Occipital lobe (tissue), 2 donors: ENCODE data around the gene VPS33B. TPM values are rescaled to one million over a fixed set of nuclear protein-coding genes. Genes with fewer than 3 reads are reported as not detected.
"Not testable (repeated sequence)": the region's sequence is repeated elsewhere in the genome, so short reads cannot be mapped to it uniquely, and the experiment has no call there.

Source experiments
- DNase-seq: peaks from one replicate; lab custom pipeline; 2025; lab: John Stamatoyannopoulos, UW
- total RNA-seq: library from RNA; depleted of rRNA; stranded (reverse); fragments of >200 nt; gene quantifications from one replicate; pipeline ENCODE4 v1.2.3, GENCODE V29; 2014

VPS33B gene
- 12.5 TPM for total RNA-seq

DNA sequence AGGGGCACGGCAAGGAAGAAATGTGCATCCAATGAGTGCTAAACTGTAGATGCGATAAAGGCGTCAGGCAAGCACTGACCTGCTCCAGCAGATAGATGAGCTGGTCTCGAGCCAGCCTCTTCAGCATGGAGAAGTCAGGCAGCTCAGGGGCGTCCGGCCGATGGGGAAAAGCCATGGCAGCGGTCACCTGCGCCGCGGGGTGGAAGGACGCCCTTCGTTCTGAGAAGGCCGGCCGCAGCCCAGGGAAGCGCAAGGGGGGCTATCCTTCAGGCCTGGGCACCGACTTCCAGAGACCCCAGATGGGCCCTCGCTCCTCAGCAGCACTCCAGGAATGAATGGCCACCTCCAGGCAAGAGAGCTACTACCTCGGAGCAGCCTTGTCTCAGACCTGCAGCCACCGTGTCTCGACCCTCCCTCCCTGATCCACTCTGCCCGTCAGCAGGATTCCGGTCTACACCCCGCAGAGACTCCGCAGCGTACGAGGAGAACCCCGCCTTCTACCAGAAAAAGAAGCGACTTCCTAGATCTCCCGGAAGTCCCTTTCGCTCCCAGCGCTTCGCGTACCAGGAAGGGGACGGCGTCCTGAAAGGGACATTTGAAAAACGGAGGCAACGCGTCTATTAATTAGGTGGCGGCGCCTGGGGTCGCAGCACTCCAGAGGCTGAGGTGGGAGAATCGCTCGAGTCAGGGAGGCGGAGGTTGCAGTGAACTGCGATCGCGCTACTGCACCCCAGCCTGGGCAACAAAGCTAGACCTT is at the start of gene VPS33B:
VPS33B (minus strand) TSS at position 520 of the 757 bp plus-strand sequence; CDS start at position 175, 345 bp downstream.
- peak; percentile 79 for DNase-seq

GRCh38 chr15:91072161-91072560 is 49.8 kb upstream of the VPS33B start:
- no peak for DNase-seq

- DNase-seq = no peak
These were observed 48.5 kb upstream of the VPS33B start for GRCh38 chr15:91070872-91071271.

DNA sequence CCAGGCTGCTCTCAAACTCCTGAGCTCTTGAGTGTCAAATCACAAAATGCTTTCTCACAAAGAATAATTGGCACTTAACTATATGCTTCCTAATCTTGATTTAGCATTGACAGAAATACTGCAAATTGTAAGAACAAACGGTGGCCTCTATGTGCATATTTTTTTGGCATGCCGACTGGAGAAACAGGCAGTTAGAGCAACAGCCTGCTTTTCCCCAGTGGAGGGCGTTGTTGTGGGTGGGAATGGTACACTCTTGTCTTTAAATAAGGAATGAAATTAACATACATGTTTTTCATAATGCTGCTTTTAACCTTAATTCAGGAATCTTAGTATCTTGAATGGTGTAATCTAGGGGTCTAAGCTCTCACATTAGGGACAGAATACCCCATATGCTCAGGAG is 46.6 kb upstream of the VPS33B start:
- no peak for DNase-seq

DNA sequence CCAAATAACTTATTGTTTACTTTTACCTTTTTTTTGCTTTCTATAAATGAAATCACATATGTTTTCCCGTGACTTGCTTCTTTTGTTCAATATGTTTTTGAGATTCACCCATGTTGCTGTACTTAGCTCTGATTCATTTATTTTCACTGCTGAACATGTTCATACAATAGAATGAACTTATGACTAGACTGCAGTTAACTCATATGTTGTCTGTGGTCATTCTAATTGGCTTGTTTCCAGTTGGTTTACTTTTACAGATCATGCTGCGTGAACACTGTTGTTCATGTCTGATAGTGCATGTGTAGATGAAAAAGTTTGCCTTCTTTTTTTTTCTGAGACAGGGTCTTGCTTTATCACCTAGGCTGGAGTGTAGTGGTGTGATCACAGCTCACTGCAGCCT is 46.0 kb upstream of the VPS33B start:
- no peak for DNase-seq

- DNase-seq = no peak
These were observed 44.6 kb upstream of the VPS33B start for GRCh38 chr15:91067036-91067435.

DNA sequence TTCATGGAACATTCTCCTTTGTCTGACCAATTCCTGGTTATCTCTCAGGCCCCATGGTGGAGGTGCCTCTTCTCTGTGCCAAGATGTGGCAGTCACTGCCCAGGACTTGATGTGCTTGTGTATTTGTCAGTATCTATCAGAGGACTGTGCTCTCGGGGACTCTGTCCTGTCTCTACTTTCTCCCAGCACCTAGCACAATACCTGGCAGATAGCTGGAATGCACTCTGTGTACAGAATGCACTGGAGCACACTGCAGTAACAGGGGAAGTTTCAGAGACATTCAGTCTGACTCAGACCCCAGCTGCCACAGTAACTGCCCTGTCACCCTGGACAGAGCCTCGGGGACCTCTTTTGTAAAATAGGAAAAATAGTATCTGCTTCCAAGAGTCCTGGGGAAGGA is 43.1 kb upstream of the VPS33B start:
- DNase-seq = no peak

GRCh38 chr15:91061997-91062396 is 39.6 kb upstream of the VPS33B start:
- DNase-seq = no peak

- DNase-seq = no peak
These were observed 38.8 kb upstream of the VPS33B start for GRCh38 chr15:91061230-91061629.

GRCh38 chr15:91055548-91056331 is 33.3 kb upstream of the VPS33B start:
- DNase-seq = peak; percentile 80

- DNase-seq = no peak
These were observed 32.4 kb upstream of the VPS33B start for GRCh38 chr15:91054816-91055215.

- no peak for DNase-seq
These were observed 28.9 kb upstream of the VPS33B start for GRCh38 chr15:91051248-91051647.

GRCh38 chr15:91050128-91050455 is 27.7 kb upstream of the VPS33B start:
- DNase-seq = no peak

DNA sequence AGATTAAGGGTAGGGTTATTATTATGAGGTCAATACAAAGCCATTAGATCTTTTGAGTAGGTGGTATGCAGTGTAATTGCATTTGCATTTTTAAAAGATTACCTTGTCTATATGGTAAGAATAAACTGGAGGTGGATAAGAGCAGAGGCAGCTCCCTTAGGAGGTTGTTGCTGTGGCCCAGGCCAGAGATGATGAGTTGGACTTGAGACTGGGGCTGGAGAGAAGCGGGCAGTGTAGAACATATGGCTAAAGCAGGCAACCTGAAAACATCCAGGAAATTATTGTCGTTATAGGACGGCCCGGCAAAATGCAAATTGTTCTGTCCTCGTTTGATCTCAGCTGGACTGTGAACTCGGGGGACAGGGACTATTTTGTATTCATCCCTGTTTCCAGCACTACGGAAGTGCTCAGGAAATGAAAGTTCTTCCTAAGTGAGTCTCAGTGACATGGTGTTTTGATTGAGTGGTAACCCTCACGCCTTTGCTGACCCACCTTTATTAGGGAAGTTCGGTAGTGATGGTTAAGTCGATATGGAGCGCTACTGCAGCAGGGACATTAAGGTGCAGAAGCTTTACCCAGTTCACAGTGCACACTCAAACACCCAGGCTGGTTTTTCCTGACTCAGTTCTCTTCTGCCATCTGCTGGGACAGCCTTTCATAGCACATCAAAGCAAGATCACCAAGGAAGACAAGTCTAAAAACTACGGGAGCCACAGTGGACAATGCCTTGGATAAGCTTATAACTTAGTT is 27.2 kb upstream of the VPS33B start:
- peak; percentile 66 for DNase-seq

- no peak for DNase-seq
These were observed 25.3 kb upstream of the VPS33B start for GRCh38 chr15:91047545-91048199.

- not testable (repeated sequence) for DNase-seq
These were observed 23.7 kb upstream of the VPS33B start for GRCh38 chr15:91046056-91046455.

GRCh38 chr15:91045065-91045464 is 22.7 kb upstream of the VPS33B start:
- DNase-seq = no peak

DNA sequence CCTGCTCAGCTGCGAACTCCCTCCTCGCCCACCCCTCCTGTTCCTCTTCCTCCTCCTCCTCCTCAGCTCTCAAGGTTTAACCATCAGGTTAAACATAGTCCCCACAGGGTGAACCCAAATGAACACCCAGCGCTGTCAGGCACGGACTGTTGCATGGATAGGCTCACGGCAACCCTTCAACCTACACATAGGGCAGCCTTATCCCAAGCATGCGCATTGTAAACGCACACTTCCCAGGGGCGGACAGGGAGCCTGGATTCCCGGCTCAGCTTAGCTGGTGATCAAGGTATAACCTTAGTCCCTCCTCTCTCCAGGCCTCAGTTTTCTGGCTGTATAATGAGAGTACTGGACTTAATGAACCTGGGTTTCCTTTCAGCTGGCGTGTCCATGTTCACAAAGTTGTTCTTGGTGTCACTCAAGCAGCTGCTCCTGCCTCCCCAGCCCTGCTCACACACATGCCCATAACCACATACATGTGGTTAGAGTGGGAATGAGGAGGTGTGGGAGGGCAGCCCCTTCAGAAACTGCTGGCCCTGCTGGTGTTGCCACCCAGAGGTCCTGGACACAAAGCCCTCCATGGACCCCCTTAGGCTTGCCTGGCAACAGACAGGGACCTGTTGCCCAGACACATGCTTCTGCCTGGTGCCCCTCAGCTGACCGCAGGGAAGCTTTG is 20.9 kb upstream of the VPS33B start:
- no peak for DNase-seq

DNA sequence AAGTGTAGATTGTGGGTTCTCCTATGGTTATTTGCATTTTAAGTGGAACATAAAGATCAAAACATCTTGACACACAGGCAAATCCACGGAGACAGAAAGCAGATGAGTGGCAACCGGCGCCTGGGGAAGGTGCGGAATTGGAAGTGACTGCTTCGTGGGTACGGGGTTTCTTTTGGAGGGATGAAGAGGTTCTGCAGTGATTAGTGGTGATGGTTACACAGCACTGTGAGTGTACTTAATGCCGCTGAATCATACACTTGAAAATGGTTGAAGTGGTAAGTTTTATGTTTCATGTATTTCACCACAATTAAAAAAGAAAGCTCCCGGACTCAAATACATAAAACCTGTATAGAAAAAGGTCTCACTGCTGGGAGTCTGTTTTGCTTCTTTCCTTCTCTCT is 18.5 kb upstream of the VPS33B start:
- DNase-seq = no peak

GRCh38 chr15:91039996-91040395 is 17.6 kb upstream of the VPS33B start:
- no peak for DNase-seq
